Left lung (tissue), 10 donors: Measurements from ENCODE around the gene EYA4. TPM values are rescaled to one million over a fixed set of nuclear protein-coding genes. Genes with fewer than 3 reads are reported as not detected.

Experiments
- ATAC-seq: fragments of 200-7000 bp; cut with Tn5 transposase; one replicate; pipeline ENCODE4 v1.9.1; 2020; ENCODE audit warnings: moderate library complexity
- DNase-seq, 4 donors: peaks; one replicate each; pipeline ENCODE4 v3.0.0-alpha.2; 2013 to 2020
- H3K27ac ChIP-seq, 2 donors: fragments of 200-600 bp; sonication (generic) in 1 of 2; one replicate each; pipeline versions ENCODE4 v1.5.0 to v1.8.0; 2020 to 2021
- H3K27me3 ChIP-seq, 2 donors: fragments of 200-600 bp; sonication (generic) in 1 of 2; one replicate each; pipeline versions ENCODE4 v1.5.0 to v1.8.0; 2020 to 2021
- H3K36me3 ChIP-seq, 2 donors: fragments of 200-600 bp; sonication (generic) in 1 of 2; one replicate each; pipeline versions ENCODE4 v1.5.0 to v1.8.0; 2020 to 2021
- H3K4me1 ChIP-seq, 2 donors: fragments of 200-600 bp; one replicate each; pipeline ENCODE4 v1.8.0; 2021
- H3K4me3 ChIP-seq, 2 donors: fragments of 200-600 bp; sonication (generic) in 1 of 2; one replicate each; pipeline versions ENCODE4 v1.5.0 to v1.8.0; 2020 to 2021; ENCODE audit warnings: mild to moderate bottlenecking in 1 of 2
- H3K9me3 ChIP-seq, 2 donors: fragments of 200-600 bp; sonication (generic) in 1 of 2; one replicate each; pipeline versions ENCODE4 v1.5.0 to v1.8.0; 2020 to 2021
- intact Hi-C, 2 donors: fragments of 100-400 bp; cut with DNase I; formaldehyde crosslinking; loops; one replicate each; pipeline versions ENCODE4 v1.11.2 to v1.14.2; 2022
- polyA plus RNA-seq, 6 donors: library from polyadenylated mRNA; unstranded; fragments of 120-200 nt; gene quantifications; one replicate each; pipeline ENCODE4 v1.2.1, GENCODE V29; 2013; ENCODE audit not compliant: insufficient read length in 6 of 6
- total RNA-seq, 2 donors: library from RNA; stranded (reverse); fragmentation: NEBNext Ultra II Directional; extraction: Animal tissue kit (Norgen Biotek cat#: 25700); gene quantifications; one replicate each; pipeline ENCODE4 v1.2.1, GENCODE V29; 2021
- TF ChIP-seq, protein P1 (sequence below), 2 donors: fragments of 200-600 bp; sonication (generic) in 1 of 2; IDR thresholded peaks; one replicate each; pipeline versions ENCODE4 v1.5.0 to v1.8.0; 2021; ENCODE audit warnings: antibody characterized with exemption in 2 of 2
- donor health status: DM: no; HTN: yes; CAD: no.
- donor health status: DM: no; HTN: no; CAD: no.

EYA4 gene
- total and polyA plus RNA-seq, 8 donors: 1.0 to 9.8 (median 8.4) TPM

DNA sequence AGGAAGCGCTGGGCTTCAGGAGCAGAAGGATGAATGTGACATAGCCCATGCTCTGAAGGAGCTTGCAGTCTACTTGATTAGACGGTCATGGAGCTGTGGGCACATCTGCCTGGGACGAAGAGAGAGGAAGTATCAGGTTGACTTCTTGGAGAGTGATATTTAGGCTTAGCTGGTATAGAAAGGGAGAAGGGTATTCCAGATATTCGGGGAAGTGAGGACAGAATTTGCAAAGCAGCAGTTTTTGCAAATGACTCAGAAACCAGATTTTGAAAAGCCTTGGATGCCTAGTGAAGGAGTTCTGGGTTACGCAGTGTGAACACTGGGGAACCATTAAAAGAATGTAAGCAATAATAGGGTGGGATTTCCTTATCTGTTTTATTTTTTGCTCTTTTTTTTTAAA lies 60.7 kb downstream of the EYA4 start:
- H3K27ac ChIP-seq: no peak overlapping the region
- TF ChIP-seq, protein P1, sequence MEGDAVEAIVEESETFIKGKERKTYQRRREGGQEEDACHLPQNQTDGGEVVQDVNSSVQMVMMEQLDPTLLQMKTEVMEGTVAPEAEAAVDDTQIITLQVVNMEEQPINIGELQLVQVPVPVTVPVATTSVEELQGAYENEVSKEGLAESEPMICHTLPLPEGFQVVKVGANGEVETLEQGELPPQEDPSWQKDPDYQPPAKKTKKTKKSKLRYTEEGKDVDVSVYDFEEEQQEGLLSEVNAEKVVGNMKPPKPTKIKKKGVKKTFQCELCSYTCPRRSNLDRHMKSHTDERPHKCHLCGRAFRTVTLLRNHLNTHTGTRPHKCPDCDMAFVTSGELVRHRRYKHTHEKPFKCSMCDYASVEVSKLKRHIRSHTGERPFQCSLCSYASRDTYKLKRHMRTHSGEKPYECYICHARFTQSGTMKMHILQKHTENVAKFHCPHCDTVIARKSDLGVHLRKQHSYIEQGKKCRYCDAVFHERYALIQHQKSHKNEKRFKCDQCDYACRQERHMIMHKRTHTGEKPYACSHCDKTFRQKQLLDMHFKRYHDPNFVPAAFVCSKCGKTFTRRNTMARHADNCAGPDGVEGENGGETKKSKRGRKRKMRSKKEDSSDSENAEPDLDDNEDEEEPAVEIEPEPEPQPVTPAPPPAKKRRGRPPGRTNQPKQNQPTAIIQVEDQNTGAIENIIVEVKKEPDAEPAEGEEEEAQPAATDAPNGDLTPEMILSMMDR (IDR thresholded peaks at IDR 0.05): no peak
- intact Hi-C loops: no loop called here
- no peaks in the 10 kb centered on the region for H3K27me3 ChIP-seq
- H3K9me3 ChIP-seq: no peaks in the 10 kb centered on the region
- H3K36me3 ChIP-seq: no peaks in the 10 kb centered on the region
- ATAC-seq: no peak
- H3K4me3 ChIP-seq: no peak overlapping the region
- DNase-seq: no peak
- no peaks in the 10 kb centered on the region for H3K4me1 ChIP-seq

DNA sequence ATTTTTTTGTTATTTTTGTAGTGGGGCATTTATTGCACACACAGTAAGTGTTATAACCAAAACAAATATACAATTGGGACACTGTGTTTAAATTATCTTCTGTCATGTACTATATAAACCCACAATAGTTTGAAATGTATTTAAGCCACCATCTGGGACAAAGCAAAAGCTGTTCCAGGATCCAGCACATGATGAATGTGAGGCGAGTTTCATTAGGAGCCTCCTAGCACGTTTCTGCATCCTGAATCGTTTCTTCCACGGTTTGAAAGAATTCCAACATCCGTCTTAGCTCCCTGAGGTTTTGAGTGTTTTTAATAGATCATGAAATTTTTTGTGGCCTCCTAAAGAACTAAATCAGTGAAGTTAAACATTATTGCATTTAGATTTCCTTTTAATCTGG lies 65.8 kb downstream of the EYA4 start:
- intact Hi-C loops: no loop called here
- no peak overlapping the region for H3K4me3 ChIP-seq
- ATAC-seq (no peak), DNase-seq (no peak)
- H3K27me3 ChIP-seq: no peaks in the 10 kb centered on the region
- no peak overlapping the region for H3K27ac ChIP-seq
- TF ChIP-seq, protein P1 (IDR thresholded peaks at IDR 0.05): no peak
- H3K4me1 ChIP-seq: no peaks in the 10 kb centered on the region
- H3K36me3 ChIP-seq: no peaks in the 10 kb centered on the region
- no peaks in the 10 kb centered on the region for H3K9me3 ChIP-seq

DNA sequence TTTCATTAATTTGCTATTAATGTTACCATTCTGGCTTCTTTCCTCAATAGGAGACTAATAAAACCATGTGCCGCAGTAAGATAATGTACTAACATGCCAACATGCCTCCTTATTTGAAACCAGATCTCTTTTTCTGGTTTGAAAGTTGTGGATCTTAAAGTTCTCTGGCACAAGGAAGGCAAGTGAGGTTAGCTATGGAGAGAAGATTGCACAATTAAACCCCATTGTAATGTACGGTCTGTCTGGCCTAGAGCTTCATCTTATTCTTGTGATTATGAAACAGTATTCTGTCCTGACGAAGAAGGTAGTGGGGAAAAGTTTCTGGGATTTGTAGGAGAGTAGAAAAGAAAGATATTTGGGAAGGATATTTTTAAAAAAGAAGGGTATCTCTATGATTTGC lies 68.4 kb downstream of the EYA4 start:
- H3K4me3 ChIP-seq: no peak overlapping the region
- DNase-seq (no peak), ATAC-seq (no peak)
- H3K4me1 ChIP-seq: no peaks in the 10 kb centered on the region
- H3K27ac ChIP-seq: no peak overlapping the region
- no peaks in the 10 kb centered on the region for H3K36me3 ChIP-seq
- intact Hi-C loops: no loop called here
- H3K9me3 ChIP-seq: no peaks in the 10 kb centered on the region
- no peaks in the 10 kb centered on the region for H3K27me3 ChIP-seq
- TF ChIP-seq, protein P1 (IDR thresholded peaks at IDR 0.05): no peak

DNA sequence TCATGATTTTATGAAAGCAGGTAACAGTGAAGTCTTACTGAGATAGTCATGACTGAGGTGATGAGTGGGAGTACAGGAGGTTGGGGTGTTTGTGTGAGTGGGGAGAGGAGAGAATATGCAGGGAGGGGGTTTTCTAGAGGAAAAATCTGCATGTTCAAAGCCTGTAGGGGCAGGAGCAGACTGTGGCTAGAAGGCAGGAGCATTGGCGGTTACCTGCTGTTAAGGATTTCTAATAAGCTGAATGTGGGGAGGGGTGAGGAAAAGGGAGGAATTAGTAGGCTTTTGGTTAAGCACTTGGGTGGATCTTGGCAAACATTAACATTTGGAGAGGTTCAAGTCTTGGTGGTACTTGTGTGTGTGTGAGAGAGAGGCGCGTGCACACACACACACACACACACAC lies 70.8 kb downstream of the EYA4 start:
- no peaks in the 10 kb centered on the region for H3K4me1 ChIP-seq
- no peaks in the 10 kb centered on the region for H3K36me3 ChIP-seq
- intact Hi-C loops: no loop called here
- DNase-seq (no peak), ATAC-seq (no peak)
- TF ChIP-seq, protein P1 (IDR thresholded peaks at IDR 0.05): no peak
- no peak overlapping the region for H3K4me3 ChIP-seq
- H3K9me3 ChIP-seq: no peaks in the 10 kb centered on the region
- H3K27me3 ChIP-seq: no peaks in the 10 kb centered on the region
- no peak overlapping the region for H3K27ac ChIP-seq

DNA sequence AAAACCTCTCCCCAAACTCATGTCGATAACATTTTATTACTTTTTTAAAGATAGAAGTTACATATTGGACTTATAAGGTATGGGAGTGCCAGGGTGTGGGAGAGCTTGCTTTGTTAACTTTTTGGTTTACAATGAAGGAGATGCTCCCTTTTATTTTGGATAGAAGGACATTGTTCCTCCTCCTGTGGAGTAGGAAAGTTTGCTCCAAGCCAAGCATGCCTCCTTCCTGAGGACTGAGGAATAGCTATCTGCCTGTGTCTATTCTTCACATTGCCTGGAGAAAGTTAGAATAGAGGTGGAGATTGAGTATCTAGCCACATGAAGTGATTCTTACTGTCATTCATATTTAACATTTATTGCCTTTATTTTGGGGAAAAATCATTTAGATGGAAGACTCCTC lies 71.9 kb downstream of the EYA4 start:
- DNase-seq (no peak), ATAC-seq (no peak)
- Histone ChIP-seq H3K36me3 (no peaks in the 10 kb centered on the region), H3K27ac (no peak overlapping the region), H3K27me3 (no peaks in the 10 kb centered on the region), H3K4me1 (no peaks in the 10 kb centered on the region), H3K9me3 (no peaks in the 10 kb centered on the region), H3K4me3 (no peak overlapping the region)
- intact Hi-C loops: no loop called here
- TF ChIP-seq, protein P1 (IDR thresholded peaks at IDR 0.05): no peak
